NCI-H2107 treated with DMSO at 0.1 percent for 48 hours (cell line): Measurements from ENCODE around the gene SKIC3.

Experiments
- DNase-seq: peaks from one replicate; lab custom pipeline; 2025; ENCODE audit not compliant: unreplicated experiment; lab: John Stamatoyannopoulos, UW

Gene SKIC3

DNA sequence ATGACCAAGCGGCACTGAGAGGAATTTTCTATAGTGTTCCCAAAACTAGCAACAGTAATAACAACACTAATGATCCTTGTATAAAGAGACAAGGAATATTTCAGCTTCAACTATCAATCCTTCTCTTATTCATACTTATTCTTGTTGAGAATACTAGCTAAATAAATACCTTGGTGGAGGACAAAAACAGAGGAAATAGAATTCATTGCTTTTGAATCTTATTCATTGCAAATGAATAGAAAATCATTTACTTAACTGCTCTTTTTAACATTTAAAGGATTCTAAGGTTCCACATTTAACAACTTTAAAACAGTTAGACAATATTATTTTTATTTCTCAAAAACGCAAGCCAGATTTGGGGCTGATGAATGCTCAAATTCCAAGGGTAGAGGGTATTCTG lies 22.4 kb downstream of the SKIC3 start:
- DNase-seq, result no peak

GRCh38 chr5:95531491-95531890 lies 23.3 kb downstream of the SKIC3 start:
- DNase-seq, result no peak

- no peak for DNase-seq
Observed at GRCh38 chr5:95530416-95530815, 24.4 kb downstream of the SKIC3 start.

GRCh38 chr5:95528565-95528964 lies 26.2 kb downstream of the SKIC3 start:
- no peak for DNase-seq

GRCh38 chr5:95526871-95527270 lies 27.9 kb downstream of the SKIC3 start:
- no peak for DNase-seq

DNA sequence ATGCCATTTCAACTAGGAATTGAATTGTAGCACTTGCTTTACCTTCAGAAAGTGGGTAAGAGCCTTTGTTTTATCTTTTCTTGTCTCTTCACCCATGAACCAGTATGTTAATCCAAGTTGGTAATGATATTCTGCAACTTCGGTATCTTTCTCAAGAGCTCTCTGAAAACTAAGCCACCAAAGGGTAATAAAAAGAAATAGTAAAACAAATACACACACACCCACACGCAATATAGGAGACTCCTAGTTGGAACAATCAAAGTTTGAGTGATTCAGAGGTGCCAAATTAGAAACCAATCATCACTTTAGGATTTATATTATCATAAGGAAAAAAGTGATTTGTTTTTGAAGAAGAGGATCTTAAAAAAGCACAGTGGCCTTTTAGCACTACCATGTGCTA lies 30.4 kb downstream of the SKIC3 start:
- DNase-seq, result no peak

- DNase-seq, result no peak
Observed at GRCh38 chr5:95520206-95520605, 34.6 kb downstream of the SKIC3 start.

GRCh38 chr5:95519681-95520080 lies 35.1 kb downstream of the SKIC3 start:
- DNase-seq, result no peak

DNA sequence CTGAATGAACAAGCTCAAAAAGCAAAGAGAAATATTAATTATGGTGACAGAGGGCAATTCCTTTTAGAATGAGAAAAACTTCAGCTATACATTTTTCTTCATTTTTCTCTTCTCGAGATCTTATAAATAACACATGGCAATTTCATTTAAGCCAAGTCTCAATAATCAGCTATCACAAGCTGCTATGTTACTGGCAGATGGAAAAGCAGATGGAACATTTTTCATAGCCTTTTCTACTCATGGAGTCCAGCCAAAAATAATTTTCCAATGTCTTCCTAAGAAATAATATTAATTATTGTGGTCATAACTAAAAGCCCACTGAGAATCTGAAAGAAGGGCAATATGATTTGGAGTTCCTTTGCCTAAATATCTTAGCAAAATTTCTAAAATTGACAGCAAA lies 35.6 kb downstream of the SKIC3 start:
- DNase-seq, result no peak

GRCh38 chr5:95518417-95518816 lies 36.4 kb downstream of the SKIC3 start:
- DNase-seq, result no peak

DNA sequence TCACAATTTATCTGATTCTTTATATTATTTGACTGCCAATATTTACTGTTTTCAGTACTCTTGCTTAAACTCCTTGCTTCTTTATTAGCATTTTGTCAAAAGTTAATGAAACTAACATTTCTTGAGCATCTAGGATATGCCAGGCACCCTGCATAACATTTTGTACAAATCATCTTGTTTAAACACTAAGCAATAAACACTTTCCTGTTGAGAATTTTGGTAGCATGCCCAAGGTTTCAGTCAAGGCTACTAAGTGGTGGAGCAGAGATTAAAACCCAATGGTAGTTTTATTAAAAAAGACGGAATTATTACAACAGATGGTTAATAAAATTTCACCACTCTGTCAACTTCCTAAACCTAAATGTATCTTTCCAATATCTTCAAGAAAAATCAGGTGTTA lies 43.2 kb downstream of the SKIC3 start:
- no peak for DNase-seq

- no peak for DNase-seq
Observed at GRCh38 chr5:95508550-95508949, 46.2 kb downstream of the SKIC3 start.
